Fibroblast of lung (primary cell): Measurements from ENCODE around the gene ATP6V0D1. TPM values are rescaled to one million over a fixed set of nuclear protein-coding genes. Genes with fewer than 3 reads are reported as not detected.

ENCODE experiments used
- DNase-seq, 2 donors: peaks; one replicate each; pipeline versions ENCODE4 v3.0.0 to v3.0.0-alpha.2; 2010; ENCODE audit warnings: low read depth in 2 of 2
- H2AFZ ChIP-seq: 2 replicates; pipeline ENCODE4 v1.5.1; 2012; ENCODE audit warnings: low read length, control low read depth, inconsistent platforms
- H3K27ac ChIP-seq: 2 replicates; pipeline ENCODE4 v1.5.1; 2011; ENCODE audit warnings: low read length, control low read depth; ENCODE audit not compliant: insufficient read depth
- H3K27me3 ChIP-seq: 2 replicates; pipeline ENCODE4 v1.5.1; 2011; ENCODE audit warnings: mild to moderate bottlenecking, low read length; ENCODE audit not compliant: control insufficient read depth, insufficient read depth
- H3K36me3 ChIP-seq: 2 replicates; pipeline ENCODE4 v1.5.1; 2011; ENCODE audit warnings: low read length; ENCODE audit not compliant: control insufficient read depth, insufficient read depth
- H3K4me1 ChIP-seq: 2 replicates; pipeline ENCODE4 v1.5.1; 2011; ENCODE audit warnings: low read length; ENCODE audit not compliant: control insufficient read depth, insufficient read depth; ENCODE audit errors: extremely low read depth
- H3K4me2 ChIP-seq: 2 replicates; pipeline ENCODE4 v1.5.1; 2011; ENCODE audit warnings: low read length, control low read depth; ENCODE audit not compliant: insufficient read depth; ENCODE audit errors: extremely low read depth
- H3K4me3 ChIP-seq, 4 experiments: fragments of 200-600 bp in 1 of 4; sonication (generic) in 1 of 4; replicated peaks in 1 of 4; 2 replicates each; pipeline ENCODE4 v1.5.1; 2011 to 2016; ENCODE audit warnings: low read length in 4 of 4, low read depth in 3 of 4, mild to moderate bottlenecking in 3 of 4, control low read depth in 2 of 4, inconsistent platforms in 1 of 4, mixed read lengths in 1 of 4; ENCODE audit not compliant: insufficient read depth in 1 of 4; ENCODE audit errors: control extremely low read depth in 1 of 4
- H3K79me2 ChIP-seq: 2 replicates; pipeline ENCODE4 v1.5.1; 2012; ENCODE audit warnings: mild to moderate bottlenecking, low read length, inconsistent platforms; ENCODE audit not compliant: control insufficient read depth, insufficient read depth
- H3K9ac ChIP-seq: 2 replicates; pipeline ENCODE4 v1.5.1; 2011; ENCODE audit warnings: mild to moderate bottlenecking, low read length, control low read depth; ENCODE audit not compliant: insufficient read depth
- H3K9me3 ChIP-seq: 2 replicates; pipeline ENCODE4 v1.5.1; 2012; ENCODE audit warnings: low read depth, low read length; ENCODE audit not compliant: control insufficient read depth, insufficient read depth
- H4K20me1 ChIP-seq: 2 replicates; pipeline ENCODE4 v1.5.1; 2011; ENCODE audit warnings: low read length; ENCODE audit not compliant: control insufficient read depth, insufficient read depth; ENCODE audit errors: extremely low read depth
- CTCF ChIP-seq, 2 donors: IDR thresholded peaks in 1 of 2; conservative IDR thresholded peaks in 1 of 2; 1 replicate in 1 of 2; 2 replicates in 1 of 2; pipeline ENCODE4 v1.5.1; 2011 to 2012; ENCODE audit warnings: low read length in 2 of 2, control low read depth in 1 of 2, inconsistent platforms in 1 of 2, low read depth in 1 of 2, mild to moderate bottlenecking in 1 of 2
- EZH2 ChIP-seq: IDR thresholded peaks from 2 replicates; pipeline ENCODE4 v1.5.1; 2012; ENCODE audit warnings: low read length, control low read depth, mild to moderate bottlenecking; ENCODE audit errors: missing control alignments
- polyA plus RNA-seq, 2 donors: library from polyadenylated mRNA; depleted of rRNA in 1 of 2; stranded (reverse) in 1 of 2; unstranded in 1 of 2; fragments of >200 nt; gene quantifications; 2 replicates each; pipeline ENCODE4 v1.2.1, GENCODE V29; 2011 to 2012; ENCODE audit warnings: missing spikeins in 1 of 2
- total RNA-seq: library from RNA; depleted of rRNA; stranded (reverse); fragments of >200 nt; gene quantifications from 2 replicates; pipeline ENCODE4 v1.2.1, GENCODE V29; 2014

ATP6V0D1 gene
- total and polyA plus RNA-seq, 2 donors (not counting 1 experiment from before 2014, with no cell fraction given) = 91.2 to 183 TPM

GRCh38 chr16:67430977-67431774, 49.8 kb downstream of the ATP6V0D1 start, which contains the start of gene HSD11B2:
Gene HSD11B2 (plus strand): TSS chr16:67431121. CDS start chr16:67431249, 128 bp downstream.
- H3K4me3 ChIP-seq = peak within 1 kb of the TSS in 3 of 4 experiments; percentile 31 to 42 (median 34)
- H2AFZ ChIP-seq = no peak within 1 kb of the TSS
- H3K9ac ChIP-seq = no peak within 1 kb of the TSS
- peak; percentile 36 to 38 for DNase-seq
- peaks cover 5% of the 10 kb centered on the region for H3K4me1 ChIP-seq
- no peaks in the 10 kb centered on the region for H3K36me3 ChIP-seq
- H3K4me2 ChIP-seq = peak within 1 kb of the TSS; percentile 68
- no peaks in the 10 kb centered on the region for H4K20me1 ChIP-seq
- TF ChIP-seq EZH2 (no peak), CTCF (conservative IDR thresholded peaks at IDR 0.05 in 1 of 2, IDR thresholded peaks at IDR 0.05 in 1 of 2; ENCODE audit: low read depth in 1 of 2, low read length in 2 of 2) (no peak)
- peaks cover 23% of the 10 kb centered on the region for H3K27me3 ChIP-seq
- no peak within 1 kb of the TSS for H3K27ac ChIP-seq
- H3K79me2 ChIP-seq = no peaks in the 10 kb centered on the region
- no peaks in the 10 kb centered on the region for H3K9me3 ChIP-seq

- Histone ChIP-seq H2AFZ (no peak overlapping the region), H3K9ac (no peak overlapping the region), H3K4me1 (peaks cover 5% of the 10 kb centered on the region), H3K36me3 (no peaks in the 10 kb centered on the region), H3K27ac (no peak overlapping the region), H3K4me3 (peak overlapping the region in 2 of 4 experiments; percentile 4 to 37), H3K4me2 (peak overlapping the region; percentile 64), H4K20me1 (no peaks in the 10 kb centered on the region), H3K27me3 (peaks cover 27% of the 10 kb centered on the region), H3K9me3 (no peaks in the 10 kb centered on the region), H3K79me2 (no peaks in the 10 kb centered on the region)
- TF ChIP-seq EZH2 (peak; percentile 92), CTCF (conservative IDR thresholded peaks at IDR 0.05 in 1 of 2, IDR thresholded peaks at IDR 0.05 in 1 of 2; ENCODE audit: low read depth in 1 of 2, low read length in 2 of 2) (no peak)
- no peak for DNase-seq
Observed at GRCh38 chr16:67430504-67430976, 50.4 kb downstream of the ATP6V0D1 start.

- Histone ChIP-seq H4K20me1 (no peaks in the 10 kb centered on the region), H3K9ac (no peak overlapping the region), H3K9me3 (no peaks in the 10 kb centered on the region), H3K27ac (no peak overlapping the region), H3K79me2 (no peaks in the 10 kb centered on the region), H3K27me3 (peaks cover 29% of the 10 kb centered on the region), H2AFZ (no peak overlapping the region), H3K4me2 (peak overlapping the region; percentile 64), H3K36me3 (no peaks in the 10 kb centered on the region), H3K4me3 (peak overlapping the region in 1 of 4 experiments; percentile 37), H3K4me1 (peaks cover 5% of the 10 kb centered on the region)
- TF ChIP-seq CTCF (conservative IDR thresholded peaks at IDR 0.05 in 1 of 2, IDR thresholded peaks at IDR 0.05 in 1 of 2; ENCODE audit: low read depth in 1 of 2, low read length in 2 of 2) = no peak
- no peak for TF ChIP-seq EZH2
- DNase-seq = no peak
Observed at GRCh38 chr16:67429799-67430503, 51.0 kb downstream of the ATP6V0D1 start.
